Large intestine (tissue), 3 donors: Measurements from ENCODE around the gene BCL2L15. TPM values are rescaled to one million over a fixed set of nuclear protein-coding genes. Genes with fewer than 3 reads are reported as not detected.
A peak's percentile ranks its signal among the peaks of the same experiment; 100 is the strongest.
"Not testable (repeated sequence)": the region's sequence is repeated elsewhere in the genome, so short reads cannot be mapped to it uniquely, and the experiment has no call there.

Source experiments
- DNase-seq, 2 donors: peaks; one replicate each; pipeline versions ENCODE4 v3.0.0 to v3.0.0-alpha.2; 2013
- H3K27ac ChIP-seq: one replicate; pipeline ENCODE4 v1.5.1; 2013; ENCODE audit warnings: low read length
- H3K27me3 ChIP-seq: 2 replicates; pipeline ENCODE4 v1.6.1; 2013; ENCODE audit warnings: low read length; ENCODE audit not compliant: control insufficient read depth, insufficient read depth
- H3K36me3 ChIP-seq: 2 replicates; pipeline ENCODE4 v1.6.1; 2013; ENCODE audit warnings: low read length; ENCODE audit not compliant: control insufficient read depth, insufficient read depth
- H3K4me1 ChIP-seq: one replicate; pipeline ENCODE4 v1.6.1; 2013; ENCODE audit warnings: low read length; ENCODE audit not compliant: control insufficient read depth, insufficient read depth
- H3K4me3 ChIP-seq: one replicate; pipeline ENCODE4 v1.5.1; 2013; ENCODE audit warnings: low read length
- H3K9me3 ChIP-seq: one replicate; pipeline ENCODE4 v1.6.1; 2013; ENCODE audit warnings: mild to moderate bottlenecking, low read depth, low read length, moderate library complexity; ENCODE audit not compliant: control insufficient read depth
- WGBS: methylation state at CpG from one replicate; pipeline ENCODE4 v1.1.5; 2013; ENCODE audit warnings: low lambda C conversion rate; ENCODE audit not compliant: insufficient coverage; 5-methylcytosine and 5-hydroxymethylcytosine counted together
- polyA plus RNA-seq: library from polyadenylated mRNA; unstranded; fragments of 120-200 nt; gene quantifications from one replicate; pipeline ENCODE4 v1.2.1, GENCODE V29; 2013

Gene BCL2L15
- polyA plus RNA-seq, 1 donor: 22.8 TPM

DNA sequence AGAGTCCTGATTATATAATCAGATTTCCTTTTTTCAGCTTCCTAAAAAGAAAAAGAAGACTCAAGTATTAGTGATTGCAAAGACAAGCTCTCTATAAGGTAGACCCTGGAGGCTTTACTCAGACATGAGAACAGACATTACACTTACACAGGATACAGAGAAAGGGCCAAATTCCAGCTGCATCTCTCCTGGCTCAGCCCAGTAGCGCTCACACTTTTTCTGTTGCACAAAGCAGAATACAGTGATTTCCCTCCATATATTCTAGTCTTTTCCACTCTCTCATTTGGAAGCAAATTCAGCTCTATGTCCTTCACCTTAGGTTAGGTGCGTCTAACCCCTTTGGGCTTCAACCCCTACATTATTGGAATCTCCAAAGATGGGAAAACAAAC is 31.0 kb downstream of the BCL2L15 start:
- no peaks in the 10 kb centered on the region for H3K36me3 ChIP-seq
- H3K9me3 ChIP-seq: no peaks in the 10 kb centered on the region
- no peak overlapping the region for H3K27ac ChIP-seq
- WGBS: 80% methylated on average over 1 of the region's 2 CpGs
- no peak overlapping the region for H3K4me3 ChIP-seq
- no peaks in the 10 kb centered on the region for H3K27me3 ChIP-seq
- no peaks in the 10 kb centered on the region for H3K4me1 ChIP-seq
- no peak for DNase-seq

DNA sequence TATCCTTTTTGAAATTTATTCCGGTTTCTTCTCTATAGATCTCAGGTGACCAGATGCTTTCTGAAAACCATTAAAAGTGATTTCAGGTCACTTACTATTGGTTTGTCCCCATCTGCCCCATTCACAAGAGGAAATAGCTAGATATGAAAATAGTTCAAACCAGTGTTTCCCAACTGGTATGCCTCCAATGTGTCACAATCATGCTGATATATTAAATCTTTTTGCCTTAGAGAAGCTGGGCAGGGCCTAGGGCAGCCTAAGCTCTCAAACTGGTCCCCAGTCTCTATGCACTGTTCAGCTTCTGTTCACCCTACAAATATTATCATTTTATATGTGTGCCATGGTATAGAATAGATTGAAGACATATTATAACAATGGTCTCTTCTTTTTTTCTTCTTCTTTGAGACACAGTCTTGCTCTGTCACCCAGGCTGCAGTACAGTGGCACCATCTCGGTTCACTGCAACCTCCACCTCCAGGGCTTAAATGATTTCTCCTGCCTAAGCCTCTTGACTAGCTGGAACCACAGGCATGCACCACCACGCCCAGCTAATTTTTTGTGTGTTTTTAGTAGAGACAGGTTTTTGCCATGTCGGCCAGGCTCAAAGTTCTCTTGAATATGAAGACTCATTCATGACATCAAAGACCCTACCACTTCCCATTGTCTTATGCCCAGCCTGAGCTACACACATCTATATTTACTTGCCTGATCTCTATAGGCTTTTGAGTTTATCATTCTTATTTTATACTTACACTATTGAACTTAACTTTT is 31.6 kb downstream of the BCL2L15 start:
- DNase-seq: no peak
- Histone ChIP-seq H3K9me3 (no peaks in the 10 kb centered on the region), H3K27ac (no peak overlapping the region), H3K4me3 (no peak overlapping the region), H3K27me3 (no peaks in the 10 kb centered on the region), H3K36me3 (no peaks in the 10 kb centered on the region), H3K4me1 (no peaks in the 10 kb centered on the region)
- 86% methylated on average over 1 of the region's 4 CpGs for WGBS

DNA sequence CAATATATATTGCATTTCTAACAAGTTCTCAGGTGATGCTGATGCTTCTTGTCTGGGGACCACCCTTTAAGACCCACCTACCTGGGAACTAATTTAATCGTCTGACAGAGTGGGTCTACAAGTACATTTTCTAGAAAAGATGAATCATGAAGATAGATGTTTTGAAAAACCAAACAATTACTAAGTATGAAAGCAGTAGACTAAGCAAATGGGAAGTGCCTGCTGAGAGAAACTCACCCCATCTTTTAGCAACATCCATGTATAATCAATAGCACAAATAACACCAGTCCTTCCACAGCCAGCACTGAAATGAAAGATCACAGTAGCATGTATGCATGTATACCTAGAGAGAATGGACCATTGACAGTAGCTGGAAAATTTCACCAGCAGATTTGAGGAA is 33.1 kb downstream of the BCL2L15 start:
- H3K4me3 ChIP-seq: no peak overlapping the region
- no peak overlapping the region for H3K27ac ChIP-seq
- H3K36me3 ChIP-seq: no peaks in the 10 kb centered on the region
- WGBS: 60% methylated on average over 1 of the region's 1 CpG
- no peak for DNase-seq
- H3K27me3 ChIP-seq: no peaks in the 10 kb centered on the region
- no peaks in the 10 kb centered on the region for H3K4me1 ChIP-seq
- H3K9me3 ChIP-seq: no peaks in the 10 kb centered on the region

DNA sequence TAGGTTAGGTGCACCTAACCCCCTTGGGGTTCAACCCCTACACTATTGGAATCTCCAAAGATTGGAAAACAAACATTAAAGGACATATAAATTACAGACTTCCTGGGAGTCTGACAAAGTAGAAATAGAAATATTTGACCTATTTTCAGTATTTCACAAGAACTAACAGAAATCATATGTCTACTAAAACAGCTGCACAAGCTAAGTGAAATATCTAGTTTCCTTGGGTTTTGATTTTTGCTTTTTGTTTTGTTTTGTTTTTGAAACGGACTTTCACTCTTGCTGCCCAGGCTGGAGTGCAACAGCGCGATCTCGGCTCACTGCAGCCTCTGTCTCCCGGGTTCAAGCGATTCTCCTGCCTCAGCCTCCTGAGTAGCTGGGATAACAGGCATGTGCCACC is 34.7 kb downstream of the BCL2L15 start:
- H3K36me3 ChIP-seq, H3K27ac ChIP-seq, H3K4me1 ChIP-seq, H3K9me3 ChIP-seq, H3K27me3 ChIP-seq, DNase-seq, H3K4me3 ChIP-seq: not testable (repeated sequence)
- WGBS: no CpG with 5 or more reads among the region's 6 CpGs

DNA sequence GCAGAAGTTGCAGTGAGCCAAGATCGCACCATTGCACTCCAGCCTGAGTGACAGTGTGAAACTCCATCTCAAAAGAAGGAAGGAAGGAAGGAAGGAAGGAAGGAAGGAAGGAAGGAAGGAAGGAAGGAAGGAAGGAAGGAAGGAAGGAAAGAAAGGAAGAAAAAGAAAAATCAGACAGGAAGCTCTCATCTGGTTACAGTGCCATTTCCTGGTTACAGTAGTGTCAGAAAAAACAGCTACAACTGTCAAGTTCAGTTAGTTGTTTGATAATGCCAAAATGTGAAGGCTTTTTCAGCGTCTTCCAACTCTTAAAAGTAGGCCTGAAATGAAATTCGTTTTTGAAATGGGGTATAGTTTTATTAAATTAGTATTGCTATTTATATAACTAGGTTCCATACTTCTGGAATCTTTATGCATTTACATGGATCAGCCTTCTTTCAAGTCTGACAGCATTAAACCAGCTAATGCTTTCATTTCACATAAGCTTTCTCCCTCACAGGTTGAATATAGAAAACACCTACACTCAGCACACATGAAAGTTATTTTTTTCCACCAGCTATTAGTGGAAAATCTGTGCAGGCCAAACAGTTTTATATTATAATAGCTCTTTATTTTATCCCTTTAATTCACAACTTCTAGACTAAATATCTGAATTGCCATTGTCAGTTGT is 37.1 kb downstream of the BCL2L15 start:
- Histone ChIP-seq H3K9me3 (peaks cover 3% of the 10 kb centered on the region), H3K4me3 (no peak overlapping the region), H3K4me1 (no peaks in the 10 kb centered on the region), H3K27ac (no peak overlapping the region), H3K27me3 (no peaks in the 10 kb centered on the region), H3K36me3 (no peaks in the 10 kb centered on the region)
- DNase-seq: no peak
- 100% methylated on average over 1 of the region's 3 CpGs for WGBS

DNA sequence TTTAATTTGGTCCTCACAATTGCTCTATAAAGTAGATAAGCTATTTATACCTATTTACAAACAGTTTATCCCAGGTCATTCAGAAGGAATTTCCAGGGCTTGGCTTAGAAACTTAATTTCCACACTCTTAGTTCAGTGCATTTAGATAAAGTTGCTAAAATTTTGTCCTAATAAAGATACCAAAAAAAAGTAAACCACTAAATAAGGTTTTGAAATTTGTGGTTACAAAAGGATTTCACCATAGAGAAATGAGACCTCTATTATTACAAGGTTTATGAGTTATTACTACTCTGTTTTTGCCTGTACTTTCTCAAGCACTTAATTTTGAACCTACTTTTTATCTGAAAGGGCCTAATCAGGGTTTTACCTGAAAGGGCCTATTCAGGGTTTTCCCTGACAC is 38.3 kb downstream of the BCL2L15 start:
- Histone ChIP-seq H3K27me3 (no peaks in the 10 kb centered on the region), H3K27ac (no peak overlapping the region), H3K4me3 (no peak overlapping the region), H3K9me3 (peaks cover 3% of the 10 kb centered on the region), H3K4me1 (no peaks in the 10 kb centered on the region), H3K36me3 (no peaks in the 10 kb centered on the region)
- DNase-seq: no peak

DNA sequence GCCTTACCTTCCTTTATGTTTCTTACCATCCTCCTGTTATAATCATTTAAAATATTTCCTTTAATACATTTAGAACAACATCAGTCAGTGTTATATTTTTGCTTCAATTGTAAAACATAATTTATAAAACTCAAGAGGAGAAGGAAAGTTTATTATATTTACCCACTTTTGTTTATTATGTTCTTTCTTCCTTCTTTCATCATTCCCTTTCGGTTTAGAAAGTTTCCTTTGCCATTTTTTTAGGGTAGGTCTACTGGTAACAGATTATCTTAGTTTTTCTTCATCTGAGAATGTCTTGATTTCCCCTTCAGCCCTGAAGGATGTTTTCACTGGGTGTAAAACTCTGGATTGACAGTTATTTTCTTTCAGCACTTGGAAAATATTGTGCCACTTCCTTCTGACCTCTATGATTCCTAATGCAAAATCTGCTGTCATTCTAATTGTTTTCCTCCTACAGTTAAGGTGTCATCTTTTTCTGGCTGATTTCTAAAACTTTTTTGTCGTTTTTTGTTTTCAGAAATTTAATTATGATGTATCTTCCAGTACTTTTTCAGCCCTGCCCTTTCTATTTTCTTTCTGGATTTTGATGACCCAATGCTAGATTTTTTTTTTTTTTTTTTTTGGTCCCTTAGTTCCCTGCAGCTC is 40.9 kb downstream of the BCL2L15 start:
- no peak for DNase-seq
- 78% methylated on average over 2 of the region's 2 CpGs for WGBS
- Histone ChIP-seq H3K27ac (no peak overlapping the region), H3K27me3 (no peaks in the 10 kb centered on the region), H3K4me1 (no peaks in the 10 kb centered on the region), H3K4me3 (no peak overlapping the region), H3K36me3 (no peaks in the 10 kb centered on the region), H3K9me3 (peaks cover 3% of the 10 kb centered on the region)

DNA sequence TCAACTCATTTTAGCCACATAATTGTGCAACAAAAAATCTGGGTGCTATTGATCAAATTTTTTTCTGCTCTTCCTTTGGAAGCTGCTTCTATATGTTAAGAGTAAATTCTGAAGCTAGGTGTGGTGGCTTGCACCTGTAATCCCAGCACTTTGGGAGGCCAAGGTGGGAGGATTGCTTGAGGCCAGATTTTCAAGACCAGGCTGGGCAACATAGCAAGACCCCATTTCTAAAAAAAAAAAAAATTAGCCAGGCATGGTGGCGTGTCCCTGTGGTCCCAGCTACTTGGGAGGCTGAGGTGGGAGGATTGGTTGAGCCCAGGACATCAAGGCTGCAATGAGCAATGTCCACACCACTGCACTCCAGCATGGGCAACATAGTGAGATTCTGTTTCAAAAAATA is 50.8 kb downstream of the BCL2L15 start:
- Histone ChIP-seq H3K9me3 (no peaks in the 10 kb centered on the region), H3K27ac (no peak overlapping the region), H3K36me3 (no peaks in the 10 kb centered on the region), H3K4me1 (no peaks in the 10 kb centered on the region), H3K27me3 (no peaks in the 10 kb centered on the region), H3K4me3 (no peak overlapping the region)
- DNase-seq: no peak
- no CpG with 5 or more reads among the region's 1 CpG for WGBS

DNA sequence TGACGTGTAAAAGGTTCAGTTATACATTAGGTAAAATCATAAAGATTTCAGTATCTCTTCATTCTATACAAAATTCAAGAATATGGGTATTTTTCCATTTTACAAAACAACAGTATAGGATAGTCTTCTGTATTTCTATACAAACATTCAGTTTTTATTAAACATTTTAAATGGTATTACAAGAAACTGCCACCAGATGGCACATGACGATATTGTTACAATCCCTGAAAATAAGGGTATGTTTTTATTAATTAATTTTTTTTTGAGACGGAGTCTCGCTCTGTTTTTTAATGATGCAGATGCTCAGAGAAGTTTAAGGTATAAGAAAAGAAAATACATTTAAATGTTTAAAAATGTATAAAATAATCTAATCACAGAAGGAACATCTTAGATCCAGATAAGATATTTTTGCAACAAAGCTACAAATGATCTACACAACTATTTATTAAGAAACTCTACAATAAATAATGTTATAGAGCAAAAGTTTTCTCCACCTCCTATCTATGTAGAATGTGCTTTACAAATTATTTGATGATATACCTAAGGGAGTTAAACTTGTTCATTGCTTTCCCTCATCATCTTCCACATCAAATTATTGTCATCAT is 51.6 kb downstream of the BCL2L15 start:
- WGBS: 3% methylated on average over 3 of the region's 4 CpGs
- peak; percentile 6 to 27 for DNase-seq
- Histone ChIP-seq H3K27me3 (no peaks in the 10 kb centered on the region), H3K9me3 (no peaks in the 10 kb centered on the region), H3K4me3 (no peak overlapping the region), H3K36me3 (no peaks in the 10 kb centered on the region), H3K27ac (no peak overlapping the region), H3K4me1 (no peaks in the 10 kb centered on the region)

DNA sequence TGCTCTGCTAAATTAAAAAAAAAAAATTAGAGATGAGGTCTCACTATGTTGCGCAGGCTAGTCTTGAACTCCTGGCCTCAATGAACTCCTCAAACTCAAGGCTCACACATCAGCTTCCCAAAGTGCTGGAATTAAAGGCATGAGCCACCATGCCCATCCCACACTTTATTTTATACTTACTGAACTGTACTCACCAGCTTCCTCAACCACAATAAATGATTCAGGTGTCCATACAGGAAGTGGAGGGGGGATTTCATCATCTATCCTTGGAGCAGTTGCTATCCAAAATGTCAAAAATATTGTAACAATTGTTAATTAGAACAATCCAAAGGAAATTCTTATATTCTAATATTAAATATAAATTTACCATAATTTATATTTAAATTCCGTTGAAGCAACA is 52.7 kb downstream of the BCL2L15 start:
- Histone ChIP-seq H3K36me3 (no peaks in the 10 kb centered on the region), H3K4me3 (no peak overlapping the region), H3K27ac (no peak overlapping the region), H3K4me1 (no peaks in the 10 kb centered on the region), H3K9me3 (no peaks in the 10 kb centered on the region), H3K27me3 (no peaks in the 10 kb centered on the region)
- WGBS: no CpG with 5 or more reads among the region's 2 CpGs
- no peak for DNase-seq
